LNCaP clone FGC (cell line): ENCODE measurements around the gene EEF2K.

ENCODE experiments used
- DNase-seq: peaks from one replicate; pipeline ENCODE4 v3.0.0-alpha.2; 2011; ENCODE audit warnings: low read depth
- H3K4me3 ChIP-seq: 2 replicates; pipeline ENCODE4 v1.5.1; 2011; ENCODE audit warnings: mild to moderate bottlenecking, low read depth, low read length, control low read depth
- CTCF ChIP-seq: IDR thresholded peaks from 2 replicates; pipeline ENCODE4 v1.5.1; 2012; ENCODE audit warnings: mild to moderate bottlenecking; ENCODE audit not compliant: control insufficient read depth, insufficient read depth; ENCODE audit errors: extremely low read depth

Gene EEF2K

GRCh38 chr16:22278441-22279230, 72.6 kb downstream of the EEF2K start:
- no peak for TF ChIP-seq CTCF
- no peak overlapping the region for H3K4me3 ChIP-seq
- DNase-seq: no peak

GRCh38 chr16:22282254-22282892, 76.3 kb downstream of the EEF2K start:
- no peak overlapping the region for H3K4me3 ChIP-seq
- DNase-seq: no peak
- no peak for TF ChIP-seq CTCF

GRCh38 chr16:22284637-22285036, 78.6 kb downstream of the EEF2K start:
- H3K4me3 ChIP-seq: no peak overlapping the region
- no peak for TF ChIP-seq CTCF
- no peak for DNase-seq

- DNase-seq: no peak
- no peak overlapping the region for H3K4me3 ChIP-seq
- TF ChIP-seq CTCF: no peak
These were observed 79.0 kb downstream of the EEF2K start for GRCh38 chr16:22285080-22285479.

- H3K4me3 ChIP-seq: no peak overlapping the region
- no peak for TF ChIP-seq CTCF
- no peak for DNase-seq
These were observed 84.9 kb downstream of the EEF2K start for GRCh38 chr16:22291020-22291419.

- no peak overlapping the region for H3K4me3 ChIP-seq
- no peak for DNase-seq
- TF ChIP-seq CTCF: no peak
These were observed 85.8 kb downstream of the EEF2K start for GRCh38 chr16:22291860-22292318.
